SK-MEL-5 (cell line): Measurements from ENCODE around the gene MAP4K2. TPM values are rescaled to one million over a fixed set of nuclear protein-coding genes. Genes with fewer than 3 reads are reported as not detected.
A peak's percentile ranks its signal among the peaks of the same experiment; 100 is the strongest.

ENCODE experiments used
- DNase-seq: peaks from one replicate; pipeline ENCODE4 v3.0.0-alpha.2; 2016; ENCODE audit warnings: low read depth, low spot score
- in situ Hi-C: cut with HindIII; loops from 2 replicates; pipeline ENCODE4 v1.10.0; 2016; ENCODE audit warnings: low sequenced_read_pairs, high pct_unique_total_duplicates, low pct_unique_long_range_greater_than_20kb
- total RNA-seq: library from RNA; depleted of rRNA; stranded (reverse); fragments of >200 nt; shearing (Covaris generic); gene quantifications from 2 replicates; pipeline ENCODE4 v1.2.3, GENCODE V29; 2014

The MAP4K2 gene
- total RNA-seq, 1 experiment from 2014 or later = 16.3 TPM

DNA sequence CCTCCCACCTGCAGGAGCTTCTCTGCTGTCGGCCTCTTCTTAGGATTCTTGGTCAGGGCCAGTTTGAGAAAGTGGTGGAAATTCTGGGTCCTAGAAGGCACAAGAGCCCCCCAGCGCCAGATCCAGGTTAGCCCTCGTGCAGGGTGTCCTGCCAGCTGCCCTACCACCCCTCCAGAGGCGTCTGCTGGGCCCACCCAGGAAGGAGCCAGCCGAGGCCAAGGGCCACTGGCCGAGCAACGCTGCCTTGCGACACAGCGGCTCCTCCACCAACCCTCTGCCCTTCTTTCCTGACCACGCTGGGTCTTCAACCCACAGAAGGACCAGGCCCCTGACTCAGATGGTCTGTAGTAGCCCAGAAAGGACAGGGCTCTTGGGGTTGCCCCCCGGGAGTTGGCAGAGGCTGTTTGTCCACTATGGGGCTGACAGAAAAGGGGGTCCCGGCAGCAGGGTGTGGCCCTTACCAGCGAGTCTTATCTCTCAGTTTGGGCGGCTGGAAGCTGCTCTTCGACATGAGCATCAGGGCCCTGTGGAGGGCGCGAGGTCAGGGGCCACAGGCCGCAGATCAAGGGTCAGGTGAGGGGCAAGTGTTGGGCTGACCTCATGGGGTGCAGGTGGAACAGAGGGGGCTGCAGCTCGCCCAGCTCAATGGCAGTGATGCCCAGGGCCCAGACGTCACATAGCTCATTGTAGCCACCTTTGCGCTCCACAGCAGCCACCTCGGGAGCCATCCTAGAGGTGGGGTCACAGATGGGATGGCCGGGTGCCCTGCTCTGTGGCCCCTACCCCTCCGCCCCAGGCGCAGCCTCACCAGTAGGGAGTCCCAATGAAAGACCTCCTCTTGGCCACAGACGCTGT, 2.5 kb downstream of the MAP4K2 start:
- no peak for DNase-seq
- in situ Hi-C loops = no loop called here

DNA sequence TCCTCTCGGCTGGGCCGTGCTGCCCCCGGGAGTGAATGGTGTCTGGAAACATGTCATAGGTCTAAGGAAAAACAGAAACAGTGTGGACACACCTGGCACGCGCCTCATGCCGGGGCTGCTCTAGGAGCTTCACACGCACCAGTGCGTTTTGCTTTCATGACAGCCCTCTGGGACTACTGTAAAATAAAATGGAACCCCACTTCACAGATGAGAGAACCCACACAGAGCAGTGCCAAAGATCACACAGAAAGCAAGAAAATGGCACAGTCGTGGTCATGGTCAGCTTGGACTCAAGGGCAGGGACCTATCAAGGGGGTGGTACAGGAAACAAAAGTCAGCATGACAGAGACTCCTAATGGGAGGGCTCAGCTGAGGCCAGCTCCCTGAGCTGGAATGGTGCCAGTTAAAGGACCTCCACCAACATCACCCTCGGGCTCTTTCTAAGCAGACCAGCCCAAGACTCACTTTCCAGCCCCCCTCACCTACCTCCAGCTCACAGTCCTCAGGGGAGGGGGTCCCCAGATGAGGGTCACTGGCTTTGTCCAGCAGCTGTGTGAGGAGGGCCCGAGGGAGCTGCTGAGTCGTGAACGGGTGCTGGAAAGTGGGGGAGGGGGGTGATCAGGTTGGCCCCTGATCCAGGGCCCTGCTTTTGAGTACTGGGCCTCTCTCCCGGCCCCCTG, 3.3 kb downstream of the MAP4K2 start:
- in situ Hi-C loops = no loop called here

DNA sequence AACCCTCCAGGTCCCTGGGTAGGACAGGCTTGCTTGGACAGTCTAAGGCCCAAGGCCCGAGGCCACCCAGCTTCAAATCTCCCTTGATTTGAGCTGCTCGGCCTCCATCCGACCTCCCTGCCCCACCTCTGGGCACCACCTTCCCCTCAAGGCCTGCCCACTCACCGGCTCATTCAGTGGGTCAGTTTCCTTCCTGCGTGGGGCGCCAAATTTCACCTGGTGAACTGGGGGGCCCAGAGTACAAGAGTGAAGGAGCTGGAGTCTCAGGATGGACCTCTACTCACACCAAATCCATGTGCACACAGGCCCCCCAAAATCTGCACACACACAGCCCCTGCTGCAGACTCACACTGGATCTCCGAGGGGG, 3.8 kb downstream of the MAP4K2 start:
- DNase-seq = no peak
- in situ Hi-C loops = no loop called here

More for the DNA sequence above, 3.3 kb downstream of the MAP4K2 start:
- DNase-seq = no peak

DNA sequence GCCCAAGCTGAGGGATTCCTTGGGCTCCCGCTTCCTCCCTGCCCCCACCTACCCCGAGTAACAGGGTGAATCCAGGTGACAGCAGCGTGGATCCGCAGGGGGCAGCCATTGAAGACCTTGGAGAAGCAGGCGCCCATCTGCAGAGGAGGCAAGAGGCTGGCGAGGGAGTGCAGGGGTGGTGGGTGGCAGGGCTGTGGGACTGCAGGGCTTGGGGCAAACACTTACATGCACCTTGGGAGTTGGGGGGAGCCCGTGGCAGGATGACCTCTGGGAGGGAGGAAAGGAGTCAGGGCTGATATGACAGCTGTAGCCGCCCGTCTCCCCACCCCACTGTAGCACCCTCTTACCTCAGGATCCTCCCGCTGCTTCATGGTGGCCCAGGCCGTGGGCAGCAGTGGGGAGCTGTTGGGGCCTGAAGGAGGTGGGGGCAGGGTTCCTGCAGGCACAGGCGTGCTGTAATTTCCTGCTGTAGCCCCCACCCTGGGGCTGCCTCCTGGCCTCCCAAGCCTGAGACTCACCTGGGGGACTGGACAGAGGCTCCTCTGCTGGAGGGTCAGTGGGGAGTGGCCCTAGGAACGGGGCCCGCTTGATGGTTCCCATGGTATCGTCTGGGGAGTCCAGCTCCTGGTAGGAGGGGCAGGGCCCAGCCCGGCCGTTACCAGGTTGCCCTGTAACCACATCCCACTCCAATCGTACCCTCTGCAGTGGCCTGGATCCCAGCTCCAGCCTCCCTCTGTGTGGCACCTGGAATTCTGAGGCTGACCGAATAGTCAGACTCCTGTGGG, 6.1 kb downstream of the MAP4K2 start:
- no peak for DNase-seq
- in situ Hi-C loops = no loop called here

DNA sequence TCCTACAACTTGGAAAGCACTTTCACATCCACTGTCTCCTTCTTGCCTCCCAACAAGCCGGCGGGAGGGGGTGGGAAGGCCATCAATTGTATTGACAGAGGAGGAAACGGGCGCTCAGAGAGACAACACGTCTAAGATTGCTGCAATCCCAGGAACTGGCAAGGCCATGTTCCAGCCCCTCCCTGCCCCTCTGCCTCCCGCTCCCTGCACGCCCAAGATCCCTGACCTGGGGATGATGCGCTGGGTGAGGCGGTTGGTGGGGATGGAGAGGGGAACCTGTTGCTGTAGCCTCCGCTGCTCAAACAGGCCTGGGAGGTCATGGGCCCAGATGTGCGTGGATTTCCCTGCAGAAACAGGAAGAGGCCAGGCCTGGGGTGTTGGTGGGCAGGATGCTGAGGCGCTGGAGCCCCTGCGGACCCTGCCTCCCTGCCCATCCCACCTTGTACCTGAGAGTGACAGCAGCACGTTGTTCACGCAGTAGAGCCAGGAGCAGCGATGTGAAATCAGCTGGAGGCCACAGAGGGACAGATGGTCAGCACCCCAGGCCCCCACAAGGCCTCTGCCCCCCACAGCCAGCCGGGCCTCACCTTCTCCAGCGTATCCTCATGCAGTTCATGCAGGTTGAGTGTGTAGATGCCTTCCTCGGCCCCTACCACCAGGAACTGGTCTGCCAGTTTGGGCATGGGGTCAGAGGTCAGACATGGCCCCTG, 6.8 kb downstream of the MAP4K2 start:
- in situ Hi-C loops = no loop called here
- DNase-seq = no peak

DNA sequence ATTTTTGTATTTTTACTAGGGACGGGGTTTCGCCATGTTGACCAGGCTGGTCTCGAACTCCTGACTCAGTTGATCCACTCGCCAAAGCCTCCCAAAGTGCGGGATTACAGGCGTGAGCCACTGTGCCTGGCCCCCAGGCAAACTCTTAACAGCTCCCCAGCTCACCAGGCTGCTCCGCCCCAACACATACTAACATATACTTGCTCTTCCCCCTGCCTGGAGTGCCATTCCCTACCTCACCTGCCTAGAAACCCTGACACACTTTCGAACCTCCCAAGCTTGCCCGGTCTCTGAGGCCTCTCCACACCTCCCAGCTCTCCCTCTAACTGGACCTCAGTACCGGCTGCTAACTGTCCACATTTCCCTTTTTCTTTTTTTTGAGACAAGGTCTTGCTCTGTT, 8.5 kb downstream of the MAP4K2 start:
- in situ Hi-C loops = no loop called here
- no peak for DNase-seq

DNA sequence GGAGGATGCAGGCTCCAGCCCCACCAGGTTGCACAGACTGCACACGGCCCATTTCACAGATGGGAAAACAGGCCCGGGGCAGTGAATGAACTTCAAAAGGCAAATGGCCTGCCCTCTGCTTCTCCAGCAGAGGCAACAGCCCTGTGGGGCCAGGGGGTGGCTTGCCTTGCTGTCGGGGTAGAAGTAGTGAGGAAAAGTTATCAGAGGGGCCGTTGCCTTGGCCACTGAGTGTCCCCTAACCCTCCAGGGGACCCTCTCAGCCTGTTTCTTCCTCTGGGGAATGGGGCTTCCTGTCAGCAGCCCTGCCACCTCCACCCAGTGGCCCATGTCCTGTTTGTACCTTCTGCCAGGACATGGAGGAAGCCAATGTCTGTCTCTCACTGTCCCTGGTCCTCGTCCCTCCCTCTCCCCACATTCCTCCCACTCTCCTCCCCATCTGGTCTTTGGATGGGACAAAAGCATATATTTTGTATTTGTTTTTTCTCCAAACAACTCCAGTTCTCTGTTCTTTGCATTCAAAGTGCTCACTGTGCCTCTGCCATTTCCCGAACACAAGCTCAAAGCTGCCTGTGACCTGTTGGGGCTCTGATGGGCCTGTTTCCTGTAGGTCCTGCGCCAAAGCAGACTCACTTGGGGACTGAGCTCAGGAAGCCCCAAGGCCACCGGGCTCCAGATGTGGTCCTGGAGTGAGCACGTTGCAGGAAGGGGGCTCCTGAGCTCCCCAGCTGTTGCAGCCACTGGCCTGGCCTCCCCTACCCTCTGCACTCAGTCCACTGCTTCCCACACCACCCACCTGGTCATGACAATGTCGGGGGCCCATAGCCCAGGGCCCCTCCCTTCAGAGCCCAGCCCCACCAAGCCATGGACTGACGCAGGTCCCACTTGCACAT, 9.5 kb downstream of the MAP4K2 start:
- no peak for DNase-seq
- in situ Hi-C loops = no loop called here

DNA sequence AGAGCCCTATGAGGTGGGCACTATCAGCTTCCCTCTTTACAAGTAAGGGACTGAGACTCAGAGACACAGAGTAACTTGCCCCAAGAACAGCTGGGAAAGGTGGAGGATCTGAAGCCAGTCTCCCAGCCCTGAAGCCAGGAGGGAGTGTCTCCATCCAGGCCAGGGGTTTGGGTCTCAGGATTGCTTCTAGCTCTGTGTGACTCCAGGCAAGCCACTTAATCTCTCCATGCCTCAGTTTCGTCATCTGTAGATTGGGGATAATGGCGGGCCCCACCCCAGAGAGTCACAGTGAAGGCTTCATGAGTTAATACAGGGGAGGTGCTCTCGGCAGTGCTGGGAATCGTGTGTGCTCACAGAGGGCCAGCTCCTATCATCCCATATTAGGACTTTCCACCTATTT, 10.5 kb downstream of the MAP4K2 start:
- in situ Hi-C loops = no loop called here

DNA sequence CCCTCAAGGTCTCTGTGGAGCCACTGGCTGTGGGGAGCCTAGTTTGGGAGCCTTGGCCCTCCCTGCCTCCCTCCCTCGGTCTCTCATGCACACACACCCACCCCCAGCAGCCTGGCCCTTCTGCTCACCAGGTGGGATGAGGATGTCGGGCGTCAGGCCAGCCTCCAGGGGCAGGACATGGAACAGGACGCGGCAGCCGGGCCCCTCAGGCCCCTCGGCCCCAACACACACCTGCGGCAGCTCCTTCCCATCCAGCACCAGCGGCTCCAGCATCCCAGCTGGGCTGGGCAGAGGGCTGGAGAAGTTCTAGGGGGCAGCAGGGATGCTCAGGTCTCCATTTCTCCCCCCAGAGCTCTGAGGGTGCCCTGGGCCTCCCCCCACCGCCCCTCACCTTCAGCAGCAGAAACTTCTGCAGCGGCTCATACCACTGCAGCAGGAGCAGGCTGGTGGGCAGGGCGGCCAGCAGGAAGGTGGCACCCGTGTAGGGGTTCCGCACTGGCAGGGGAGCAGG, 11.2 kb downstream of the MAP4K2 start:
- DNase-seq = no peak
- in situ Hi-C loops = no loop called here

More for the DNA sequence above, 10.5 kb downstream of the MAP4K2 start:
- DNase-seq = no peak

DNA sequence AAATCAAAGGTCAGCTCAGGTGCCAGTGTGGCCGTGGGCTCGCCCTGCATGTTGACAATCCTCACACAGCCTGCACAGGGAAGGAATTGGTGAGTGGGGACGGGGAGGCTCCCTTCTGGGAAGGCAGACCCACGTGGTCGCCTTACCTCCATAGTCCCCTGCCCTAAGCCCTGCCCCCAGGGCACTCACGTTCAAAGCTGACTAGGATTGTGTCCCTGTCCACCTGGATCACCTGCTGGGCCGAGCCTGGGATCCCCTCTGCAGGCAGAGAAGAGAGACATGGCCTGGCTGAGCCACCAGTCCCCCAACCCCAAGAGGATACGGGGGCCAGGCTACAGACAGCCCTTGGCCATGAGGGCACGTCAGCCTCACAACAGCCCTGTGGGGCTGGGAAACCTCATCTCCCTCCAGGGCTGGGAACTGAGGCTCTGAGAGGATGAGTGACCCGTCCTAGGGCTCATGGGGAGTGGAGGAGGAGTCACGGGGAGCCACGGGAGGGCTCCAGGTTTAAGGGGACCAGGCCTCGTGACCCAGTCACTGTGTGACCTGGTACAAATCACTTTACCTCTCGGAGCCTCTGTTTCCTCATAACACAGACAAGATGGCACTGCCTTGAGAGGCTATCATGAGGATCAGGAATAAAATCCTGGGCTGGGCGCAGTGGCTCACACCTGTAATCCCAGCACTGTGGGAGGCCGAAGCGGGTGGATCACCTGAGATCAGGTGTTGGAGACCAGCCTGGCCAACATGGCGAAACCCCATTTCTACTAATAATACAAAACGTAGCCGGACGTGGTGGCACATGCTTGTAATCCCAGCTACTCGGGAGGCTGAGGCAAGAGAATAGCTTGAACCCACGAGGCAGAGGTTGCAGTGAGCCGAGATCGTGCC, 12.6 kb downstream of the MAP4K2 start:
- in situ Hi-C loops = no loop called here
- DNase-seq = no peak

DNA sequence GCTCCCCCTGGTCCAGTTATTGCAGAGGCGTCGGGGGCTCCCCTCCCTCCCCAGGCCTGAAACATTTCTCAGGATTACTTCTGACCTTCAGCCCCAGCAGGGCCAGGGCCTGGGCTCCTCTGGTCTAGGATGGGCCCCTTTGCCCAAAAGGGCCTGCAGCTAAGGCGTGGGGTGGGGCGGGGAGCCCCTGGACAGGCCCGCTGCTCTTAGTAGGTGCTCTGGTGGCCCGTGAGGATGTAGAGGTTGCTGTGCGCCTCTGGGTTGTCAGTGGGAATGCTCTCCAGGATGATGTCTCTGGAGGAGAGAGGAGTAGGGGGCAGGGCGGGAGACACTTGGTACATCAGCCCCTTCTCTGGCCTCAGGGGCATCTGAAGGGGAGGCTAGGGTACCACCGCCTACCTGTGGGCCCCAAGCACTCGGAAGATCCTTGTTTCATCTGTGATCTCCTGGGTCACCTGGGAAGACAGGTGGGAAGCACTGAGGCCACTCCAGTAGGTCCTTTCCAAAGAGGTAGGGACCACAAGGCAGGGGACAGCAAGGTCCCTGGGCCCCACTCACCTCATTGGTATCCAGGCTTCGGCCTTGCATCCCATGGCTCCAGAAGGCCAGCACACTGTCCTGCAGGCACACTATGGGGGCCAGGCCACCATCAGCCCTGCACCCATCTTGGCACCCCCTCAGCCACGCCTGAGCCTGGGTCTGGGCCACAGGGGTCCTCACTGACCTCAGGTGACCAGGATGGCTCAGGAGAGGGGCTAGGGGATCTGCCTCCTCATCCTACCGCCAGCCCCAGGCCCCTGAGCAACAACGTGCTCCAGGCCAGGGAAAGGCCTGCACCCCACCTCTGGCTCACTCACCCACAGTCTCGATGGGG, 13.4 kb downstream of the MAP4K2 start:
- no peak for DNase-seq
- in situ Hi-C loops = no loop called here

DNA sequence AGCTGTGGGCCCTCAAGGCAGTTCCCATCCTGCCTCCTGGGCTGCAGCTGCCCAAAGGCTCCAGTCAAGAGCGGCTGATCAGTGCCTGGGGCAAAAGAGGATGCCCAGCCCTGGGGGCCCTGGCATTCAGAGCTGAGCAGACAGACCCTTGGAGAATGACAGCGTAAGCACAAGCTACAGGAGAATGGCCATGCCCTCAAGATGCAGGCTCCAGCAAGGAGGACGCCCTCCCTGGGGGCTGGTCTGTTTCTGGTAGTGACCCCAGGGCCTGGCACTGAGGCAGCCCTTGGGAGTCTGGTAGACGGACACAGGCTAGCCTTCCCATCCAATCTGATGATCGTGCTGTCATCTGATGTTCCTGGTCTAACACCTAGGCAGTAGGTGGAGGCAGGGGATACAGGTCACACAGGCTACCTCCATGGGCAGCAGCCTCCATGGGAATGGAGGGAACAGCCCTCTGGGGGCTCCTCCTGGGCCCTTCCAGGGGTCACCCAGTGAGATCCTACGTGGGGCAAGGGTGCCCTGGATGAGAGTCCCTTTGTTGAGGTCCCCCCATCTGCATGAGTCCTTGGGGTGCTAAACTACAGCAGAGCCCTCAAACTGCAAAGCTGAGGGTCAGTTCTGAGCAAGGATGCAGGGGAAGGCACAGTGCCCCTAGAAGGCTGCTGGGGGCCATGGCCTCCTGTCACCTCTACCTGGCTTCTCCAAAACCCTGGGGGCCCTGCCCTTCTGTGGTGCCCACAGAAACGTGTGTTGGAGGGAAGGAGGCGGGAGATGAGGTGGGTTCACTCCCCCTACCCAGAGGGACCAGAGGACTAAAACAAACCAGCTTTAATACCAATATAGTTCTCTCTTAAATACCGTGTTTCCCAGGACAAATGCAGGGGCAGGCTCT, 14.4 kb downstream of the MAP4K2 start:
- no peak for DNase-seq
- in situ Hi-C loops = no loop called here

DNA sequence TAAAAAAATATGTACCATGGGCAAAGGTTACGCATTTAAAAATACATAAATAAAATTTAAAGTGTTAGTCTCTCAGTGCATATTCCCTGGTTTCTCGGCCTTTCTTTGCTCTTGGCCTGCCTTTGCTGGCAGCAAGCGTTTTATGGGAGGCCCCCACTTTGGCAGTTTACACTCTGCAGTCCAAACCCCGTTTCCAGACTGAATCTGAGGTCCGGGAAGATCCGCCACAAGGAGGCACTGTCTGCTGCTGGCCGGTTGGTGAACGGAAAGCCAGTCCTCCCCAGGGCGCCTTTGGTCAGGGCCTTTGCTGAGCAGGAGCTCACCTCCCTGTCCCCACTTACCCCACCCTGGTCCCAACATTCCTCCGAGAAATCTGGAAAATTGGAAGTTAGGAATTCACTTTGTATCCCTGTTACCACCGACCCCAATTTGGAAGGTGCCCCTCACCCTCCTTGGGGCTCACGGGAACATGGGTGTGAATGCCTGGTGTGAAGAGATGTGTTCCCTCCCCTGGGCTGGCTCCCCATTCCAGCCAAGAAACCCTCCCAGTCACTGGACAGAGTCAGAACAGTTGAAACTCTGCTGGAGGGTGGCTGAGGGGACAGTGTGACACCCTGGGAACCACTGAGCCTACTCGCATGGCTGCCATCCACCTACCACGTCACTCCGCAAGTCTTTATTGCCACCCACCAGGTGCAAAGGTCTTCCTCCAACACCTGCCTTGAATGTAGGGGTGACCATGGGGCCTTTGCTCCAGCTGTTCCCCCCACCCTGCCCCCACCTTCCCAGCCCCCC, 15.3 kb downstream of the MAP4K2 start:
- in situ Hi-C loops = no loop called here
- DNase-seq = peak; percentile 62
